CD4-positive, alpha-beta T cell treated with Interleukin-12 subunit alpha and Interleukin-12 subunit beta, for 1 hour (primary cell): ENCODE measurements around the gene CEP41.
"Not testable (repeated sequence)": the region's sequence is repeated elsewhere in the genome, so short reads cannot be mapped to it uniquely, and the experiment has no call there.

Source experiments
- DNase-seq: peaks from one replicate; pipeline ENCODE4 v3.0.0-alpha.2; 2020

The CEP41 gene

GRCh38 chr7:130458257-130458656 lies 17.4 kb upstream of the CEP41 start:
- DNase-seq = peak; percentile 13

- DNase-seq = no peak
These were observed 14.1 kb upstream of the CEP41 start for GRCh38 chr7:130454959-130455358.

GRCh38 chr7:130452951-130453350 lies 12.1 kb upstream of the CEP41 start:
- DNase-seq = no peak

GRCh38 chr7:130451344-130451743 lies 10.5 kb upstream of the CEP41 start:
- not testable (repeated sequence) for DNase-seq

GRCh38 chr7:130446259-130446658 lies 5.4 kb upstream of the CEP41 start:
- DNase-seq = no peak

GRCh38 chr7:130444751-130445407 lies 4.1 kb upstream of the CEP41 start:
- DNase-seq = no peak

- DNase-seq = no peak
These were observed 3.4 kb upstream of the CEP41 start for GRCh38 chr7:130444234-130444633.

- no peak for DNase-seq
These were observed 1.8 kb upstream of the CEP41 start for GRCh38 chr7:130442601-130443000.

GRCh38 chr7:130441408-130441869 lies 623 bp upstream of the CEP41 start:
- DNase-seq = no peak

GRCh38 chr7:130436253-130436652 lies 4.6 kb downstream of the CEP41 start:
- DNase-seq = no peak

- DNase-seq = no peak
These were observed 5.4 kb downstream of the CEP41 start for GRCh38 chr7:130435311-130435854.

- no peak for DNase-seq
These were observed 7.5 kb downstream of the CEP41 start for GRCh38 chr7:130433301-130433700.

- no peak for DNase-seq
These were observed 7.9 kb downstream of the CEP41 start for GRCh38 chr7:130432886-130433285.

- DNase-seq = no peak
These were observed 9.8 kb downstream of the CEP41 start for GRCh38 chr7:130430841-130431666.

GRCh38 chr7:130430115-130430514 lies 10.7 kb downstream of the CEP41 start:
- DNase-seq = no peak

GRCh38 chr7:130429019-130429418 lies 11.8 kb downstream of the CEP41 start:
- no peak for DNase-seq

- DNase-seq = no peak
These were observed 14.3 kb downstream of the CEP41 start for GRCh38 chr7:130426564-130426963.

GRCh38 chr7:130425796-130426195 lies 15.0 kb downstream of the CEP41 start:
- DNase-seq = no peak

GRCh38 chr7:130423501-130424037 lies 17.2 kb downstream of the CEP41 start:
- DNase-seq = no peak

GRCh38 chr7:130421684-130422083 lies 19.1 kb downstream of the CEP41 start:
- DNase-seq = no peak

- no peak for DNase-seq
These were observed 19.8 kb downstream of the CEP41 start for GRCh38 chr7:130420943-130421578.

GRCh38 chr7:130419658-130420057 lies 21.2 kb downstream of the CEP41 start:
- no peak for DNase-seq

- DNase-seq = no peak
These were observed 22.5 kb downstream of the CEP41 start for GRCh38 chr7:130418306-130418705.
